Left lung (tissue), 10 donors: ENCODE measurements around the gene HOXC10. TPM values are rescaled to one million over a fixed set of nuclear protein-coding genes. Genes with fewer than 3 reads are reported as not detected.

Experiments used
- ATAC-seq: fragments of 200-7000 bp; cut with Tn5 transposase; one replicate; pipeline ENCODE4 v1.9.1; 2020; ENCODE audit warnings: moderate library complexity
- DNase-seq, 4 donors: peaks; one replicate each; pipeline ENCODE4 v3.0.0-alpha.2; 2013 to 2020
- H3K27ac ChIP-seq, 2 donors: fragments of 200-600 bp; sonication (generic) in 1 of 2; one replicate each; pipeline versions ENCODE4 v1.5.0 to v1.8.0; 2020 to 2021
- H3K27me3 ChIP-seq, 2 donors: fragments of 200-600 bp; sonication (generic) in 1 of 2; one replicate each; pipeline versions ENCODE4 v1.5.0 to v1.8.0; 2020 to 2021
- H3K36me3 ChIP-seq, 2 donors: fragments of 200-600 bp; sonication (generic) in 1 of 2; one replicate each; pipeline versions ENCODE4 v1.5.0 to v1.8.0; 2020 to 2021
- H3K4me1 ChIP-seq, 2 donors: fragments of 200-600 bp; one replicate each; pipeline ENCODE4 v1.8.0; 2021
- H3K4me3 ChIP-seq, 2 donors: fragments of 200-600 bp; sonication (generic) in 1 of 2; one replicate each; pipeline versions ENCODE4 v1.5.0 to v1.8.0; 2020 to 2021; ENCODE audit warnings: mild to moderate bottlenecking in 1 of 2
- H3K9me3 ChIP-seq, 2 donors: fragments of 200-600 bp; sonication (generic) in 1 of 2; one replicate each; pipeline versions ENCODE4 v1.5.0 to v1.8.0; 2020 to 2021
- intact Hi-C, 2 donors: fragments of 100-400 bp; cut with DNase I; formaldehyde crosslinking; loops; one replicate each; pipeline versions ENCODE4 v1.11.2 to v1.14.2; 2022
- polyA plus RNA-seq, 6 donors: library from polyadenylated mRNA; unstranded; fragments of 120-200 nt; gene quantifications; one replicate each; pipeline ENCODE4 v1.2.1, GENCODE V29; 2013; ENCODE audit not compliant: insufficient read length in 6 of 6
- total RNA-seq, 2 donors: library from RNA; stranded (reverse); fragmentation: NEBNext Ultra II Directional; extraction: Animal tissue kit (Norgen Biotek cat#: 25700); gene quantifications; one replicate each; pipeline ENCODE4 v1.2.1, GENCODE V29; 2021
- TF ChIP-seq, protein P1 (sequence below), 2 donors: fragments of 200-600 bp; sonication (generic) in 1 of 2; IDR thresholded peaks; one replicate each; pipeline versions ENCODE4 v1.5.0 to v1.8.0; 2021; ENCODE audit warnings: antibody characterized with exemption in 2 of 2
- donor health status: DM: no; HTN: yes; CAD: no.
- donor health status: DM: no; HTN: no; CAD: no.

Gene HOXC10
- total and polyA plus RNA-seq, 8 donors, result 0.15 to 0.52 (median 0.31) TPM; not detected in 3

DNA sequence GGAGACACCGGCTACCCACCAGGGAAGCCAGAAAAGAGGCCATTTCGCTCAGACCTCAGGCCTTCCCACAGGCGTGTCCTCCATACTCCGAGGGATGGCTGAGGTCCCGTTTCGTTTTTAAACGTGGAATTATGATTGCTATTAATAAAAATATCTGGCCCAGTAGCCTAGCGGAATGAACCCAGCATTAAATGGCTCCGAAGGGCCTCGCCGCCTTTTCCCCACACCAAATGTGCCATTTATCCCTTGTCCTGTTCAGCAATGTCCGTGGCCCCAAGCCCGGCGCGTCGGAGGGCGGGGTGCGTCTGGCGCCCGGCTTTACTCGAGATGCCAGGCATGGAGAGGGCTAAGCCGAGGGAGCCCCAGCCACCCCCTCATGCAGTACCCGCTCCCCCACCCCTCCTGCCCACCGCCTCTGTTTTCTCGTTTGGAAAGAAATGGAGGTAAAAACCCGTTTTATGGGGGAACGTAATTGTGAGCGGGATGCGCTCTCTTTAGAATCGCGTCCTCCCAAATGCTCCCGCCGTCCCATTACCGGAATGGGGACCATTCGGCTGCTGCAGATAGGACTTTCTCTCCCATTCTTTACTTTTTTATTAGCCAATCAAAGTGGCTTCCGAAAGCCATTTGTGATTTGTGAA lies 29.6 kb downstream of the HOXC10 start:
- Histone ChIP-seq H3K27me3 (peaks cover 91 to 100% of the 10 kb centered on the region in 2 donors), H3K36me3 (no peaks in the 10 kb centered on the region), H3K4me3 (no peak overlapping the region), H3K27ac (no peak overlapping the region), H3K4me1 (peaks cover 0 to 28% of the 10 kb centered on the region in 2 donors), H3K9me3 (no peaks in the 10 kb centered on the region)
- ATAC-seq (no peak), DNase-seq (peak in 1 of 4 donors; percentile 53)
- TF ChIP-seq, protein P1, sequence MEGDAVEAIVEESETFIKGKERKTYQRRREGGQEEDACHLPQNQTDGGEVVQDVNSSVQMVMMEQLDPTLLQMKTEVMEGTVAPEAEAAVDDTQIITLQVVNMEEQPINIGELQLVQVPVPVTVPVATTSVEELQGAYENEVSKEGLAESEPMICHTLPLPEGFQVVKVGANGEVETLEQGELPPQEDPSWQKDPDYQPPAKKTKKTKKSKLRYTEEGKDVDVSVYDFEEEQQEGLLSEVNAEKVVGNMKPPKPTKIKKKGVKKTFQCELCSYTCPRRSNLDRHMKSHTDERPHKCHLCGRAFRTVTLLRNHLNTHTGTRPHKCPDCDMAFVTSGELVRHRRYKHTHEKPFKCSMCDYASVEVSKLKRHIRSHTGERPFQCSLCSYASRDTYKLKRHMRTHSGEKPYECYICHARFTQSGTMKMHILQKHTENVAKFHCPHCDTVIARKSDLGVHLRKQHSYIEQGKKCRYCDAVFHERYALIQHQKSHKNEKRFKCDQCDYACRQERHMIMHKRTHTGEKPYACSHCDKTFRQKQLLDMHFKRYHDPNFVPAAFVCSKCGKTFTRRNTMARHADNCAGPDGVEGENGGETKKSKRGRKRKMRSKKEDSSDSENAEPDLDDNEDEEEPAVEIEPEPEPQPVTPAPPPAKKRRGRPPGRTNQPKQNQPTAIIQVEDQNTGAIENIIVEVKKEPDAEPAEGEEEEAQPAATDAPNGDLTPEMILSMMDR (IDR thresholded peaks at IDR 0.05), result no peak
- intact Hi-C loops, result loop anchor here in 1 of 2 donors (5.0 kb wide), 1 partner anchor 178 kb away; no protein-coding TSS in a partner anchor

DNA sequence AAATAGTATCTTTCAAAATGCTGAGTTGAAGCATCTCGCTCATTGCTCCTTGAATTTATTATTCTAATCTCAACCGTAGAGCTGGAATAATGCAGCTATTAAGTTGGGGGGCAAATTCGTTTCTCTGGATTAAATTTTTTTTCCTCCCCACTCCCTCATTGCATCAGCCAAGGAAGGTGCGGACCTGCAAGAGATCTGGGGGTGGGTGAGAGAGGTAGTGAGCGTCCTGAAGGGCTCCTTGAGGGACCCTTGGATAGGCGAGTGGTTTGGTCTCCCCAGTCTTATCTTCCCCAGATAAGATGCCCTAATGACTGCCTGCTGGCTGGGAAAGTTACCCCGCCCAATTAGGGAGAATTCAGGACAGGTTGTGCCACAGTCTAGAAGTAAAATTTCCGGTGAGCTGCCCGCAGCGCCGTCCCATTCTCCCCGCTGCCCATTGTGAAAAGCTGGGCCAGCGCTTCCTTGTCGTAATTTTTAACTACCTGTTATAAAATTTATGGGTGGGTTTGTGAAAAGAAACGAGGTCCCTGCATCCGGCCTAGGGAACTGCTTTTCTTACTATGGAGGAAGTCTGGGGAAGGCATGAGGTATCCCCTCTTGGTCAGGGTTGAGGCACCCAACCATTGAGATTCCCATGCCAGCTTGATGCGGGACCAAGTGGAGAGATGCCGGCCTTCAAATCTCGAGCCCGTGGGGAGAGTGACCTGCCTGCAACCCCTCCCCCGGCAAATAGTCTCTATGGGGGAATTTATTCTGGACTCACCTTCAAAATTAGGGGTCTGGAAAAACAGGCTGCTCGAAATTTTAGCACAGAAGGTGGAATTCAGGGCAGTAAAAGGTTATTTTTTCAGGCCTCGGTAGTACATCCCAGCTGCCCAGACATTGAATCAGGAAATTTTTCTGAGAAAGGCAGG lies 30.3 kb downstream of the HOXC10 start:
- peaks cover 88 to 100% of the 10 kb centered on the region in 2 donors for H3K27me3 ChIP-seq
- TF ChIP-seq, protein P1 (IDR thresholded peaks at IDR 0.05), result no peak
- ATAC-seq (no peak), DNase-seq (peak in 1 of 4 donors; percentile 7)
- H3K4me3 ChIP-seq, result no peak overlapping the region
- no peaks in the 10 kb centered on the region for H3K9me3 ChIP-seq
- intact Hi-C loops, result no loop called here
- H3K27ac ChIP-seq, result no peak overlapping the region
- peaks cover 0 to 25% of the 10 kb centered on the region in 2 donors for H3K4me1 ChIP-seq
- H3K36me3 ChIP-seq, result no peaks in the 10 kb centered on the region

DNA sequence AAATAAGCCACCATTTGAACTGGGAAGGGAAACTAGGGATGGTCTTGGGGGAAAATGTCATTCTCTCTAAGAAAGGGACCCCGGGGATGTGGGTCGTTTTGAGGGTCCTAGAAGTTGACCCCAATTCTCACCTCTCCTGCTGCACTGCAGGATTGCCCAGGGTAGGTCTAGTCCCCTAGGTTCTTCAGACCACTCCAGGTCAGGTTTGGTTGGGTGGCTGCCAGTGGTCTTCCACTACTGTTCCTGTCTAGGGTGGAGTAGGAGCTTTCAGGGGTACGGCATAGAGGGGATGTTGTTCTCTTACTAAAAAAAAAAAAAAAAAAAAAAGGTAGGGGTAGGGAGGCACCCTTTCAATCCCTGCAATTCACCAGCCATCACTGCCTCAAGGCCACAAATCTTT lies 31.1 kb downstream of the HOXC10 start:
- ATAC-seq, result no peak
- H3K27ac ChIP-seq, result no peak overlapping the region
- H3K4me1 ChIP-seq, result peaks cover 0 to 25% of the 10 kb centered on the region in 2 donors
- H3K9me3 ChIP-seq, result no peaks in the 10 kb centered on the region
- peaks cover 88 to 100% of the 10 kb centered on the region in 2 donors for H3K27me3 ChIP-seq
- H3K36me3 ChIP-seq, result no peaks in the 10 kb centered on the region
- peak in 1 of 4 donors; percentile 1 for DNase-seq
- no peak overlapping the region for H3K4me3 ChIP-seq
- intact Hi-C loops, result no loop called here
- TF ChIP-seq, protein P1 (IDR thresholded peaks at IDR 0.05), result no peak

DNA sequence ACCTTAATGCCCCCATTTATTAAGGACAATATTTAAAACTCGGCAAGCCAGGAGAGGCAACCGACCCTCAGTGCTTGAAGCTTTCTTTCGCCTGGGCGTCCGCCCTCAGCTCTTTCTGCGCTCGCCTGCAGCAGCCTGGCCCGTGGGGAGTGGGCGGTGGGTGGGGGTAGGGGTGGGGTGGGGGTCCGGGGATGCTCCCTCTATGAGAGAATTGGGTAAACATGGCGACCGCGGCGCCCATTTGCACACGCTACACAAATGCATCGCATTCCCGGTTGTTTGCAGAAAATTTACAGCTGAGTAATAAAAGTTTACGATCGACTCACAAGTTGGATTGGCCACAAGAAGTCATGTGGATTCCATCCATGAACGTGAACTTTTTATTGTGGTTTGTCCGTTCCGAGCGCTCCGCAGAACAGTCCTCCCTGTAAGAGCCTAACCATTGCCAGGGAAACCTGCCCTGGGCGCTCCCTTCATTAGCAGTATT lies 31.6 kb downstream of the HOXC10 start:
- Histone ChIP-seq H3K36me3 (no peaks in the 10 kb centered on the region), H3K4me1 (peaks cover 0 to 22% of the 10 kb centered on the region in 2 donors), H3K27me3 (peaks cover 89 to 100% of the 10 kb centered on the region in 2 donors), H3K27ac (no peak overlapping the region), H3K9me3 (no peaks in the 10 kb centered on the region), H3K4me3 (no peak overlapping the region)
- ATAC-seq, result no peak
- peak in 1 of 4 donors; percentile 56 for DNase-seq
- TF ChIP-seq, protein P1 (IDR thresholded peaks at IDR 0.05), result no peak
- intact Hi-C loops, result no loop called here
